HUES6 (cell line): ENCODE data around the gene TTLL9.

Experiments
- H3K27ac ChIP-seq: 2 replicates; pipeline ENCODE4 v1.7.0; 2013; ENCODE audit warnings: low read depth, mild to moderate bottlenecking, low read length, inconsistent platforms
- H3K27me3 ChIP-seq: 2 replicates; pipeline ENCODE4 v1.6.1; 2013; ENCODE audit warnings: low read length; ENCODE audit not compliant: control insufficient read depth, insufficient read depth
- H3K36me3 ChIP-seq: 2 replicates; pipeline ENCODE4 v1.6.1; 2013; ENCODE audit warnings: low read length; ENCODE audit not compliant: control insufficient read depth, insufficient read depth
- H3K4me1 ChIP-seq: 2 replicates; pipeline ENCODE4 v1.6.1; 2013; ENCODE audit warnings: low read length; ENCODE audit not compliant: control insufficient read depth, insufficient read depth
- H3K4me3 ChIP-seq: 2 replicates; pipeline ENCODE4 v1.5.1; 2013; ENCODE audit warnings: low read depth, low read length
- H3K9ac ChIP-seq: one replicate; pipeline ENCODE4 v1.6.1; 2013; ENCODE audit warnings: mild to moderate bottlenecking, low read length
- H3K9me3 ChIP-seq: 2 replicates; pipeline ENCODE4 v1.6.1; 2013; ENCODE audit warnings: low read depth, low read length; ENCODE audit not compliant: control insufficient read depth, insufficient read depth

Gene TTLL9

DNA sequence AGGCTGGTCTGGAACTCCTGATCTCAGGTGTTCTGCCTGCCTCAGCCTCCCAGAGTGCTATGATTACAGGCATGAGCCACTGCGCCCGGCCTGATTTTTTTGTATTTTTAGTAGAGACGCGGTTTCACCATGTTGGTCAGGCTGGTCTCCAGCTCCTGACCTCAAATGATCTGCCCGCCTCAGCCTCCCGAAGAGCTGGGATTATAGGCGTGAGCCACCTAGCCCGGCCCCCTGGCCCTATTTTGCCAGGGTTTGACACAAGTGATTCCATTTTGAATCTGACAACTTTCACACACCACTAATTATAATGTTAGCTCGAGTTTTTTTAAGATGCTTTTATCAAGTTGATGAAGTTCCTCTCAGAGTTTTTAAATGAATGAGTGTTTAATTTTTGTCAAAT is 25.6 kb downstream of the TTLL9 start:
- no peaks in the 10 kb centered on the region for H3K9me3 ChIP-seq
- no peak overlapping the region for H3K4me3 ChIP-seq
- peaks cover 4% of the 10 kb centered on the region; the same call in 1 of the 2 replicates for H3K4me1 ChIP-seq
- no peaks in the 10 kb centered on the region for H3K36me3 ChIP-seq
- H3K27me3 ChIP-seq, result no peaks in the 10 kb centered on the region
- H3K27ac ChIP-seq, result no peak overlapping the region
- H3K9ac ChIP-seq, result no peak overlapping the region

DNA sequence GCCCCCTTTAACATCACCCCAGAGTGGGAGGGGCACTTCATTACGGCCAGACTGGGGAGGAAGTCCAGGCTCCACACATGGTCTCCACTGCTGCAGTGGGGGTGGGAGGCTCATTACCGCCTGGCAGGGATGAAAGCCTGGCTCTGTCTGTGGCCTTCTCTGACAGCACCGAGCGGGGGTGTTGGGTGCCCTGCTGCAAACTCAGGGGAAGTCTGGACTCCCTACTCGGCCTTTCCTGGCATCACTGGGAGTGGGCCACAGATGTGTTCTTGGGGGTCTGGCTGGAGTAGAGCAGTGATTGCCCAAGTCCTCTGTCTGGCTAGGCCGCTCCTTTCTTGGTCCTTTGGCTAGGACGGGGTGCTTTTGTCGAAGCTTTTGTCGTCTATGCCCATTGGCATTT is 27.1 kb downstream of the TTLL9 start:
- Histone ChIP-seq H3K9me3 (no peaks in the 10 kb centered on the region), H3K9ac (no peak overlapping the region), H3K4me1 (peaks cover 4% of the 10 kb centered on the region; the same call in 1 of the 2 replicates), H3K27me3 (peaks cover 2% of the 10 kb centered on the region; the same call in 1 of the 2 replicates), H3K36me3 (no peaks in the 10 kb centered on the region), H3K27ac (no peak overlapping the region), H3K4me3 (no peak overlapping the region)

DNA sequence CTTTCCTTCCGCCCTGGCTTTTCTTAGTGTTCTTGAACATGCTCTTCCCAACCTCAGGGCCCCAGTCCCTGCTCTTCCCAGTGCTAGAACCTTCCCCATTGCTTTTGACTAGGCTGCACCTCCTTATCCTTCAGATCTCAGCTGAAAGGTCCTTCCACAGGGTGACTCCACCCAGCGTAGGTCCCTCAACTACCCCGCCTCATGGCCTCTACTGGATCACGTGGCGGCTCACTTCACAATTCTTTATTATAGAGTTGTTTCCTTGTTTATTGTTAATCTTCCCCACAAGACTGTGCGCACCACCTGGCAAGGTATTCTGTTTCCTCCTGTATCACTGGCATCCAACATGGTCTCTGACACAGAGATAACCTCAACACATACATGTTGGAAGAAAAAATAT is 31.2 kb downstream of the TTLL9 start:
- H3K9me3 ChIP-seq, result no peaks in the 10 kb centered on the region
- no peaks in the 10 kb centered on the region for H3K36me3 ChIP-seq
- no peak overlapping the region for H3K9ac ChIP-seq
- H3K27me3 ChIP-seq, result peaks cover 2% of the 10 kb centered on the region; the same call in 1 of the 2 replicates
- H3K4me1 ChIP-seq, result peaks cover 11% of the 10 kb centered on the region
- H3K27ac ChIP-seq, result no peak overlapping the region
- H3K4me3 ChIP-seq, result no peak overlapping the region

DNA sequence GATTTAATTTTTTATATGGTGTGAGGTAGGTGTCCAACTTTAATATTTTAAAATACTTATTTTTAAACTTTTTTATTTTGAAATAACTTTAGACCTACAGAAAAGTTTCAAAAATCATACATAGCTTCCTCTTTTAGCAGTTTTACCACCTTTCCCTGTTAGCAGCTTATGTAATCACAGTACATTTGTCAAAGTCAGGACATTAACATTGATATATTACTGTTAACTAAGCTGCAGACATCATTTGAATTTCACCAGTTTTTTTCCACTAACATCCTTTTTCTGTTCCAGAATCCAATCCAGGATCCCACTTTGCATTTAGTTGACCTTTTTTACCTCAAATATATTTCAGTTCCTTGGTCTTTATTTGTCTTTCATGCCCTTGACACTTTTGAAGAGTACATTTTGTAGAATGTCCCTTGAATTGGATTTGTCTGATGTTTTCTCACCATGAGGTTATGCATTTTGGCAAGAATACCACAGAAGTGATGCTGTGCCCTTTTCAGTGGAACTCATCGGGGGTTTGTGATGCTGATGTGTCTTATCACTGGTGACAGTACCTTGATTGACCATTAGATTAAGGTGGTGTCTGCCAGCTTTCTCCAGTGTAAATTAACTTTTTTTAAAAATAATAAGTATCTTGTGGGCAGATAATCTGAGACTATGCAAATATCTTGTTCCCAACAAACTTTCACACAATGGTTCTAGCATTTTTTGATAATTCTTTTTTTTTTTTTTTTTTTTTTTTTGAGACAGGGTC is 33.4 kb downstream of the TTLL9 start:
- Histone ChIP-seq H3K4me3 (no peak overlapping the region), H3K4me1 (peaks cover 7% of the 10 kb centered on the region), H3K27ac (no peak overlapping the region), H3K27me3 (peaks cover 2% of the 10 kb centered on the region; the same call in 1 of the 2 replicates), H3K9me3 (no peaks in the 10 kb centered on the region), H3K36me3 (no peaks in the 10 kb centered on the region), H3K9ac (no peak overlapping the region)

DNA sequence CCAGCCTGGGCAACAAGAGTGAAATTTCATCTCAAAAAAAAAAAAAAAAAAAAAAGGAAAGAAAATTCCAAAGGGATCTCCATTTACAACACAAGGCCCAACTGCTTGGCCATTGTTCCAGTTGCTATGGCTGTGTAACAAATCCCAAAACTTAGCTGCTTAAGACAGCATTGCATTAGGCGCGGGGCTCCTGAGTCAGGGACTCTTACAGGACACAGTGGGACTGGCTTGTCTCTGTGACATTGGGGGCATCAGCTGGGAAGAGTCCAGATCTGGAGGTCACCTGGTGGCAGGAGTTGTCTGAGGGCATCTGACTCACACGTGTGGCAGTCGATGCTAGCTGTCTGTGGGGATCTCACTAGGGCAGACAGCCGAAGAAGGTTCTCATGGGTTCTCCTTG is 35.6 kb downstream of the TTLL9 start:
- no peak overlapping the region for H3K4me3 ChIP-seq
- H3K27ac ChIP-seq, result no peak overlapping the region; the same call in 1 of the 2 replicates
- no peaks in the 10 kb centered on the region for H3K9me3 ChIP-seq
- no peaks in the 10 kb centered on the region for H3K36me3 ChIP-seq
- peaks cover 2% of the 10 kb centered on the region; the same call in 1 of the 2 replicates for H3K27me3 ChIP-seq
- no peak overlapping the region for H3K9ac ChIP-seq
- peaks cover 11% of the 10 kb centered on the region for H3K4me1 ChIP-seq

DNA sequence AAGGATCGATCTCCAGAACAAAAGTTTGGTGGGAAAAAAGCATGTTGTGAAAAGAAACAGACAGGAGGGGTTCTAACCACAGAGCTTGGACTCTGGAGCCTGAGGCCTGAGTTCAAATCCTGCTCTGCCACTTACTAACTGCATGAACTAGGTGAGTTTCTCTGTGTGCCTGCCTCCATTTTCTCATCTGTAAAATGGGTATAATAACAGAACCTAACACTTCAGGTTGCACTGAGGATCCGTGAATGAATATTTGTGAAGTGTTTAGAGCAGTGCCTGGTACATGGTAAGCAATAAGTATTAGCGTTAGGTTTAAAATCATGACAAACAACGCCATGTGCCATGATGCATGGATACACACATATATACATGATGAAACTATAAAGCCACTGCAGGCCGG is 36.6 kb downstream of the TTLL9 start:
- Histone ChIP-seq H3K9ac (no peak overlapping the region), H3K27ac (no peak overlapping the region), H3K36me3 (no peaks in the 10 kb centered on the region), H3K4me3 (no peak overlapping the region), H3K27me3 (no peaks in the 10 kb centered on the region), H3K4me1 (peaks cover 22% of the 10 kb centered on the region), H3K9me3 (no peaks in the 10 kb centered on the region)

DNA sequence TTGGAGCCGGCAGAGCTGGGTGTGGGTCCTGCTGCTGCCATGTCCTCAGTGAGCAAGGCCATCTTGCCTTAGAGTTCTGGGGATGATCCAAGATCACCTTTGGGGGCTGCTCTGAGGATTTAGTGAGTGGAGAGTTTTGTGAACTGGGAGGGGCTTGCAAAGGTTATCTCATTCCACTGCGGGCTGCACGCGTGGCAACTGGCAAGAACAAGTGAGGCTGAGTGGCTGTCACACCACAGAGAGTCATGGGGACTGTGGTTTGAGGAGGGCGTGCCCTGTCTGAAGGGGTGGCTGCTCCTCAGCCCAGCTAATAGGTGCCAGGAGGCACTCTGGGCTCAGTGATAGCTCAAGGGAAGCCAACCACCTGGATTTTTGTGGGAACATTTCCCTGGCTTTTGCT is 37.6 kb downstream of the TTLL9 start:
- H3K27ac ChIP-seq, result no peak overlapping the region
- no peaks in the 10 kb centered on the region for H3K27me3 ChIP-seq
- peaks cover 27% of the 10 kb centered on the region for H3K4me1 ChIP-seq
- H3K9me3 ChIP-seq, result no peaks in the 10 kb centered on the region
- H3K9ac ChIP-seq, result no peak overlapping the region
- H3K36me3 ChIP-seq, result no peaks in the 10 kb centered on the region
- no peak overlapping the region for H3K4me3 ChIP-seq

DNA sequence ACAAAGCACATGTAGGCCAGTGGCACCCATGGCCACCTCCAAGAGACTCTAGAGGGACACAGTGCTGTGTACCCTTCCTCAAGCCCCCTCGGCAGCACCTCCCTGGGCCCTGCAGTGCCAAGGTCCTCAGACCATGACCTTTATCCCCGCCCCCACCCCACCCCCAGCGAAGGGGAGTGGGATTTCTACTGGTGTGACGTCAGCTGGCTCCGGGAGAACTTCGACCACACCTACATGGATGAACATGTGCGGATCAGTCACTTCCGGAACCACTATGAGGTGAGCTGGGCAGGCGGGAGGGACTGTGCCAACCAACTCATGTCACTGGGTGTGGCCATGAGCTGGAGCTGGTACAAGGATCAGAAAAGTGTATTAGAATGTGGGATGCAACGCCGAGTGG is 38.0 kb downstream of the TTLL9 start:
- no peak overlapping the region for H3K9ac ChIP-seq

DNA sequence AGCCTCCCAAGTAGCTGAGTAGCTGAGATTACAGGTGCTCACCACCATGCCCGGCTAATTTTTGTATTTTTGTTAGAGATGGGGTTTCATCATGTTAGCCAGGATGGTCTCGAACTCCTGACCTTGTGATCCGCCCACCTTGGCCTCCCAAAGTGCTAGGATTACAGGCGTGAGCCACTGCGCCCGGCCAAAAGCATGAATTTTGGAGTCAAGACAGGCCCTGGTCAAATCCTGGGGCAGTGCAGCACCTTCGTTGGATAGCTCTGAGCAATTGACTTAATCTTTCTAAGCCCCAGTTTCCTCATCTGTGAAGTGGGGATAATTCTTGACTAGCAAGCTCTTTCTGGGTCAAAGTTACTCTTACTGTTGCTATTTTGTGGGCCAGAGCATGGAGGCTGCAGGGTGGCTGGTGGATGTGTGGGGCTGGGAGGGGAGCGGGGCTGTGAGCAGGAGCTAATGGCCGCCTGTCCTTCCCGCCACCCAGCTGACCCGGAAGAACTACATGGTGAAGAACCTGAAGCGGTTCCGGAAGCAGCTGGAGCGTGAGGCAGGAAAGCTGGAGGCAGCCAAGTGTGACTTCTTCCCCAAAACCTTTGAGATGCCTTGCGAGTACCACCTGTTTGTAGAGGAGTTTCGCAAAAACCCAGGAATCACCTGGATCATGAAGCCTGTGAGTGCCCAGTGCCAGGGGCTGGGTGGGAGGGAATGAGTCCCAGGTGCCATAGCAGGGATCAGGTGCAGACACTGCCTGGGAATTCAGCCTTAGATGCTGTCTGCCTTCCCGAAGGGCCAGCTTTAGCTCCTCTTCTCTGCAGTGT is 39.0 kb downstream of the TTLL9 start:
- Histone ChIP-seq H3K27me3 (no peaks in the 10 kb centered on the region), H3K27ac (no peak overlapping the region), H3K9ac (no peak overlapping the region), H3K36me3 (no peaks in the 10 kb centered on the region), H3K4me3 (no peak overlapping the region), H3K9me3 (no peaks in the 10 kb centered on the region), H3K4me1 (peaks cover 36% of the 10 kb centered on the region)

More for the DNA sequence above, 38.0 kb downstream of the TTLL9 start:
- Histone ChIP-seq H3K27ac (no peak overlapping the region), H3K4me1 (peaks cover 28% of the 10 kb centered on the region), H3K27me3 (no peaks in the 10 kb centered on the region), H3K36me3 (no peaks in the 10 kb centered on the region), H3K4me3 (no peak overlapping the region), H3K9me3 (no peaks in the 10 kb centered on the region)

DNA sequence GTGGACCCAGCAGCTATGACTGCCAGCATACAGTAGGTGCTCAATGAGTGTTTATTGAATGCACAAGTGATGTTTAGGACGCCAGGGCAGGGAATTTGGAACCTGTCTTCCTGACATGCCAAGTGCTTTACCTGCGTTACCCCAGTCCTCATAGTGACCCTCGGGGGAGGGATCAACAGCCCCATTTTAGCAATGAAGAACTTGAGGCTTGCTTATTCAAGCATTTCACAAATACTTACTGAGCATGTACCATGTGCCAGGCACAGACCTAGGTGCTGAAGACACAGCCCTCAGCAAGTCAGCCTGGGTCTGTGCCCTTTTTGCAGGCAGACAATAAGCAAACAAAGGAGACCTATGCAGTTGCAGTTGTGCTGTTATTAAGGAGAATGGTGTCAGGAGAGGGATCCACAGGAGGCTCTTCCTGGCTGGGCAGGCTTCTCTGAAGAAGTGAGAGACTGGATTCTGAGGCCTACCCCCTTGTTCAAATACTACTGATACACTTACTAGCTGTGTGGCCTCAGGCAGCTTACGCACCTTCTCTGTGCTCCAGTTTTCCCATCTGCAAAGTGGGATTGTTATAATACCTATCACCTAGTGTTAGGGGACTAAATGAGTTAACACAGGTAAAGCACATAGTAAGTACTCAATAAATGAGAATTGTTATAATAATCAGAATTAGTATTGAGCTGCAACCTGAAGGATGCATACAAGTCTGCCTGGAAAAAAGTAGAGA is 39.8 kb downstream of the TTLL9 start:
- H3K27me3 ChIP-seq, result no peaks in the 10 kb centered on the region
- no peaks in the 10 kb centered on the region for H3K9me3 ChIP-seq
- no peaks in the 10 kb centered on the region for H3K36me3 ChIP-seq
- H3K4me3 ChIP-seq, result no peak overlapping the region
- H3K9ac ChIP-seq, result no peak overlapping the region
- peaks cover 37% of the 10 kb centered on the region for H3K4me1 ChIP-seq
- no peak overlapping the region for H3K27ac ChIP-seq
